Activated CD4-positive, alpha-beta T cell treated with anti-CD3 and anti-CD28 coated beads, Interleukin-2, amount 10 ng/mL, durations not matched to agents 24 days and 14 days (primary cell): ENCODE data around the gene HPF1. TPM values are rescaled to one million over a fixed set of nuclear protein-coding genes. Genes with fewer than 3 reads are reported as not detected.

Experiments used
- DNase-seq: peaks from one replicate; pipeline ENCODE4 v3.0.0; 2022
- H3K27ac Mint-ChIP-seq: one replicate; pipeline ENCODE4 v1.8.0; 2022; ENCODE audit warnings: mild to moderate bottlenecking, mixed read lengths
- H3K27me3 Mint-ChIP-seq: one replicate; pipeline ENCODE4 v1.8.0; 2022; ENCODE audit warnings: mixed read lengths
- H3K36me3 Mint-ChIP-seq: one replicate; pipeline ENCODE4 v1.8.0; 2022; ENCODE audit warnings: low read depth, mild to moderate bottlenecking, mixed read lengths
- H3K4me1 Mint-ChIP-seq: one replicate; pipeline ENCODE4 v1.8.0; 2021; ENCODE audit warnings: mixed read lengths
- H3K4me3 Mint-ChIP-seq: one replicate; pipeline ENCODE4 v1.8.0; 2022; ENCODE audit warnings: mild to moderate bottlenecking, moderate library complexity, mixed read lengths
- H3K9me3 Mint-ChIP-seq: one replicate; pipeline ENCODE4 v1.8.0; 2021; ENCODE audit warnings: mixed read lengths
- intact Hi-C: fragments of 100-400 bp; cut with micrococcal nuclease; formaldehyde crosslinking; loops from one replicate; pipeline ENCODE4 v1.15.1; 2023
- total RNA-seq: library from RNA; stranded (reverse); gene quantifications from 2 replicates; pipeline ENCODE4 v1.2.3, GENCODE V29; 2022

Gene HPF1
- total RNA-seq, 1 donor from 2014 or later, result 34.0 TPM

DNA sequence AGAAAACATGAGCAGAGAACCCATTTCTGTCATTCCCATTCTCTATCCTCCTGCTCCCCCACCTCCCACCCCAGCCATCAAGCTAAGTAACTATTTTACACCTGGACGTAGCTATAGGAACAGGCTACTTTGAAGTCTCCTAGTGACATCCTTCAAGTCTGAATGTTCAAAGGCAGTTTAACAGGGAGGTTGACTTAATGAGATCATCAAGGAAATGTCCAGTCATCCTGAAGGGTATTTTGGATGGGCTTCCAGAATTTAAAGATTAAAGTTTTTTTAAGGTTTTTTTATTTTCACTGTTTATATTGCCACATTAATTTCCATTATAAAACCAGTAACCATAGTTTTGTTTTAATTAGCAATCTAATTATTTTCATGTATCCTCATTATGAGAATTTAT, 41.1 kb downstream of the HPF1 start:
- Mint-ChIP-seq H3K4me1 (peaks cover 9% of the 10 kb centered on the region), H3K9me3 (no peaks in the 10 kb centered on the region), H3K36me3 (peaks cover 37% of the 10 kb centered on the region), H3K4me3 (no peak overlapping the region), H3K27ac (no peak overlapping the region), H3K27me3 (no peaks in the 10 kb centered on the region)
- DNase-seq, result no peak
- intact Hi-C loops, result no loop called here

DNA sequence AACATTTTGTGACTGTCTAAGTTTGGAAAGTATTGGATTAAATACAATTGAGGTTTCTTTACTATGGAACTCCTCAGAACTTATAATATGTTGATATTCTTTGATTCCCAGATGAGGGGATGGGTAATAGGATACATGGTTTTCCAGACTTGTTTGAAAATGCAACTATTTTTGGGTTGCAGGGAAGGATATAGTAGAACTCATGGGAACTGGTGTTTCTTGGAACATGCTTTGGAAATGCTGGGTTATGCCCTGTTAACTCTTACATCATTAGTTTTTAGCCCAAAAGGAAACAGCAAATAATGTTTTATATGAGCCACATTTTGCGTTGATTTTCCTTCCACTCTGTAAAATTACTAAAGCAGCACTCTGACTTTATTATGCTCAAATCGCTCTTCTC, 41.9 kb downstream of the HPF1 start:
- Mint-ChIP-seq H3K4me3 (no peak overlapping the region), H3K36me3 (peaks cover 36% of the 10 kb centered on the region), H3K4me1 (peaks cover 8% of the 10 kb centered on the region), H3K9me3 (no peaks in the 10 kb centered on the region), H3K27ac (no peak overlapping the region), H3K27me3 (no peaks in the 10 kb centered on the region)
- intact Hi-C loops, result no loop called here
- no peak for DNase-seq

DNA sequence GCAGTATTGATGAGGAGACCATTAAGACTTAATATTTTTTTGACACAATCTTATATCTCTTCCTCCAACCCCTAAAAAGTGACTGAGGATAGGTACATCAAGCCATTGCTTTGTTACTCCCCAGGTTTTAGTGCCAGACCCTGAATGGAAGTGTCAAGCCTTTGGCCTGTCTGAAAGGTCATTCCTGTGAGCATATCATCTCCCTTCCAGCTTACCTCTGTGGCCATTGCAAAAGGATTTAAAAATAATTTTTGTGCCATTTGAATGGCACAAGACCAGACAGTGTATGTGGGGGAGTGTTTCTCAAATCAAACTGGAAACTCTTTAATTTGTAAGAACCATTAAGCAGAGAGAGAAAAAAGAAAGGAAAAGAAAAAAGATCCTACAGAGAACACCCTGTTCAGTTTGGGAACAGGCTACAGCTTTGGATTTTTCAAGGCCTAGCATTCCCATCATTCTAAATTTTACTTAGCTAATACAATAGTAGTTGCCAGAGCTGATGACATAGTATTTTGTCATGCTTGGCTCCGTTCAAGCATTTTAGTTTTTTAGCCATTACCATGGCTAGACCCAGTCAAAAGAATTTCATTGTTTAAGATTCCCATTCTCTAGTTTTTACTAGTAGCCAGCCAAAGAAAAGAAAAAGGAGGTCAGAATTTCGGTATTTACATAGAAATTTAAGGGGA, 49.6 kb downstream of the HPF1 start:
- intact Hi-C loops, result no loop called here
- no peaks in the 10 kb centered on the region for H3K27me3 Mint-ChIP-seq
- no peak overlapping the region for H3K27ac Mint-ChIP-seq
- no peaks in the 10 kb centered on the region for H3K4me1 Mint-ChIP-seq
- no peak for DNase-seq
- no peak overlapping the region for H3K4me3 Mint-ChIP-seq
- peaks cover 32% of the 10 kb centered on the region for H3K36me3 Mint-ChIP-seq
- no peaks in the 10 kb centered on the region for H3K9me3 Mint-ChIP-seq

- Mint-ChIP-seq H3K36me3 (peaks cover 29% of the 10 kb centered on the region), H3K9me3 (no peaks in the 10 kb centered on the region), H3K4me3 (no peak overlapping the region), H3K4me1 (no peaks in the 10 kb centered on the region), H3K27ac (no peak overlapping the region), H3K27me3 (no peaks in the 10 kb centered on the region)
- intact Hi-C loops, result no loop called here
- DNase-seq, result no peak
These were observed 59.4 kb downstream of the HPF1 start for GRCh38 chr4:169698331-169698730.

DNA sequence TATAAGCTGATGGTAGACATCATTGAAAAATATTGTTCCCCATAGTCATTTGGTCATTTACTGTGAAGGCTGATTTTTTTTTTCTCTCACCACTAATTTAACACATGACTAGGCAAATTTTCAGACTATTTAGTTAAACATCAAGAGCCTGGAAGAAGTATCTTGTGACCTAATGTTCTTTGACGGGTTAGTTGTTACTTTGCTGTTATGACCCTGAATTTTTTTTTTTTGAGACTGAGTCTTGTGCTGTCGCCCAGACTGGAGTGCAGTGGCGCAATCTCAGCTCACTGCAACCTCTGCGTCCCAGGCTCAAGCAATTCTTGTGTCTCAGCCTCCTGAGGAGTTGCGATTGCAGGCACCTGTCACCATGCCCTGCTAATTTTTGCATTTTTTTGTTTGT, 67.0 kb downstream of the HPF1 start:
- no peak for DNase-seq
- H3K27ac Mint-ChIP-seq, result no peak overlapping the region
- no peaks in the 10 kb centered on the region for H3K27me3 Mint-ChIP-seq
- peaks cover 3% of the 10 kb centered on the region for H3K9me3 Mint-ChIP-seq
- intact Hi-C loops, result no loop called here
- H3K4me3 Mint-ChIP-seq, result no peak overlapping the region
- peaks cover 28% of the 10 kb centered on the region for H3K36me3 Mint-ChIP-seq
- H3K4me1 Mint-ChIP-seq, result peaks cover 5% of the 10 kb centered on the region

GRCh38 chr4:169689681-169690080, 68.1 kb downstream of the HPF1 start:
- intact Hi-C loops, result no loop called here
- H3K9me3 Mint-ChIP-seq, result peaks cover 3% of the 10 kb centered on the region
- H3K4me3 Mint-ChIP-seq, result no peak overlapping the region
- peaks cover 29% of the 10 kb centered on the region for H3K36me3 Mint-ChIP-seq
- peaks cover 5% of the 10 kb centered on the region for H3K4me1 Mint-ChIP-seq
- no peak for DNase-seq
- H3K27ac Mint-ChIP-seq, result no peak overlapping the region
- no peaks in the 10 kb centered on the region for H3K27me3 Mint-ChIP-seq

- Mint-ChIP-seq H3K36me3 (peaks cover 27% of the 10 kb centered on the region), H3K4me1 (no peaks in the 10 kb centered on the region), H3K4me3 (no peak overlapping the region), H3K27ac (no peak overlapping the region), H3K9me3 (no peaks in the 10 kb centered on the region), H3K27me3 (no peaks in the 10 kb centered on the region)
- intact Hi-C loops, result no loop called here
- no peak for DNase-seq
These were observed 75.2 kb downstream of the HPF1 start for GRCh38 chr4:169682372-169683047.

Other genes with a start within 250 kb of the HPF1 start
- 8.6 and 11.1 TPM in 2 replicates for gene NEK1, start 145.4 kb downstream of the HPF1 start, total RNA-seq
- gene CLCN3, start 137.4 kb downstream of the HPF1 start, total RNA-seq, result 26.6 and 28.1 TPM in 2 replicates